ENCODE data around the gene HDHD5.

Gene HDHD5

DNA sequence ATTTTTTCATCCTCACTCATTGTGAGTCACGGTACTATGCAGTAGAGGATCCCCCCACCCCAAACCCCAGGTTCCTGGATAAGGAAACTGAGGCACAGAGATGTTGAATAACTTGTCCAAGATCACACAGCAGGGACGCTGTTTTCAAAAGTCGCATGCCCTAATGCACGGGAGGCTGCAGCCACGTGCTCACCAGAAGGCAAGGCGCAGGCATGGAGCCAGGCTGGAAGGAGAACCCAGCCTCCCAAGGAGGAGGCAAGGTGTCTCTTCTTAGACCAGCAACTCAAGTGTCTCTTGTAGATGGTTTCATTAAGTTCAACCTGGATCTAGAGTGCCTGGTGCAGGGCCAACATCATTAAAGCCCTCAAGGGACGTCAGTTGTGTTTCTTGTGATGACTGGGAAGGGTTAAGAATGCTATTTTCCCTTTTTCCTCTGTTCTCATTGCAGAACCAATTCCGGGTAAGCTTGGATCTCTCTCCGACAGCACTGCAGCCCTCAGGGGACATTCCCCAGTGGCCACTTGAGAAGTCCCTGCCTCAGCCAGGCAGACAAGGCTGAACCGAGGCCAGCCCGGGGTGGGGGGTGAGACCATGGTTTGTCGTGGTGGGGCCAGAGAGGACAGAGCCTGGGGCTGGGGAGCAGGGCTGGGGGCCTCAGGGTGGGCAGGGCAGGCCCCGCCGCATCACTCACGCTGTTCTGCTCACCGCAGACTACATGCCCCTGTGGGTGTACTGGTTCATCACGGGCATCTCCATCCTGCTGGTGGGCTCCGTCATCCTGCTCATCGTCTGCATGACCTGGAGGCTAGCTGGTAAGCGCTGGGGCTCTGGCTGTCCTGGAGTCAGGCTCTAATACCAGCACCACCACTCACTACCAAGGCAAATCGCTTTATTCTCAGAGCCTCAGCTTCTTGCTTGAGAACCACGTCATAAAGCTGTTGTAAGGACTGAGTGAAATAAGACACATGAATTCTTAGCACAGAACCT lies 53.6 kb downstream of the HDHD5 start:
- no peak for DNase-seq

DNA sequence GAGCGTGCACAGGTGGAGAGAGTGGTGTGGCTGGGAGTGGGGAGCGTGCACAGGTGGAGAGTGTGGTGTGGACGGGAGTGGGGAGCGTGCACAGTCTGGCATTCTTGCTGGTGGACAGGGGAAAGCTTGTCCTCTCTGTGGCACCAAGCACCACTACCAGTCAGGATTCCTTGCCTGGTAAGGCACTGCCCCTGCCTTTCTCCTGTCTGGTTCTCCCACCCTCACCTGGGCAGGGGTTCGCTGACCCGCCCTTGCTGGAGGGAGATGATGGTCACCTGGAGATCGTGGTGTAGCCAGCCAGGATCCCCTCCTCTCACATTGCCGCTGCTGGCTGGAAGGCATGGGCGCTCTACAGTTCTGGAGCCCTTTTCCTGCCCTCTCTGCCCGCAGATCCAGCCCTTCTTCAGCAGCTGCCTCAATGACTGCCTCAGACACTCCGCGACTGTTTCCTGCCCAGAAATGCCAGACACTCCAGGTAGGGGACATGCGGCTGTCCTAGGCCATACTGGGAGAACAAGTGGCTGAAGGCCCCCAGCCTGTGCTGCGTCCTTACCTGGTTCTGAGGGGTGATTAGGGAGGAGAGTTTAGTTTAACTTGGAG lies 54.6 kb downstream of the HDHD5 start:
- DNase-seq: no peak

GRCh38 chr22:17103351-17103750 lies 55.7 kb downstream of the HDHD5 start:
- no peak for DNase-seq

GRCh38 chr22:17102297-17102667 lies 56.8 kb downstream of the HDHD5 start:
- no peak for DNase-seq

- no peak for DNase-seq
These were observed 57.4 kb downstream of the HDHD5 start for GRCh38 chr22:17101475-17102296.

DNA sequence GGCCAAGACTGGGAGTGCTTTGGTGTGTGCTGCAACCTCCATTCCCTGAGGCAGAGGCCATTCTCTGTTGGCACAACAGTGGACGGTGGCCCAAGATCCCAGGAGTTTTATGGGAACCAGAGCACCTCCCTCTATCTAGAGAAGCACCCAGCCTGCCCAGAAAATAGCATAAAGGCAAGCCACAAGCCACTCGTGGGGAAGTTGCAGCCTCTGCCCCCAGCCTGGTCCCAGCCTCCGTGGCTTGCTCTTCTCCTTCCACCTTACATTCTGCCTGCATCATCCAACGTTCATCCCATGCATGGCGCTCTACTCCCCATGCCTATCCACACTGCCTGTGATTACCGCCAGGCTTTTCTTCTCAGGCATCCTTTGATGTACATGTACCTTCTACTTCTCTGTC lies 58.5 kb downstream of the HDHD5 start:
- DNase-seq: no peak

- no peak for DNase-seq
These were observed 60.7 kb downstream of the HDHD5 start for GRCh38 chr22:17098379-17098819.

GRCh38 chr22:17097701-17098100 lies 61.4 kb downstream of the HDHD5 start:
- DNase-seq: no peak

DNA sequence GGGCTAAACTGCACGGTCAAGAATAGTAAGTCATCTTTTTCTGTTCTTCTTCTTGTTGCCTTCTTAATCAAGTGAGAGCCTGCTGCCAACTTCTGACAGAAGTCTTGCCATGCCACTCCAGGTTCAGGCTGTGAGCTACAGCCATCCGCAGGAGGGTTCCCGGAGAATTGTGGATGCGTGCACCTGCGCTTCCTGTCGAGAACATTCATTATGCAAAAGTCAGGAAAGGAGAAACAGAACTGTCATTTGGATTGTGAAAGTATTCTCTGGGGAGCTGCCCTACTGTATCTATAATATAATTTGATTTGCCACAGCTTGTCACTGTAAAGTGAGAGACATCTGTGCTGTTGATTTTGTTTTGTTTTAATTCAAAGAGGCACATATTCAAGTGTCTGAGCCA lies 62.0 kb downstream of the HDHD5 start:
- DNase-seq: no peak

DNA sequence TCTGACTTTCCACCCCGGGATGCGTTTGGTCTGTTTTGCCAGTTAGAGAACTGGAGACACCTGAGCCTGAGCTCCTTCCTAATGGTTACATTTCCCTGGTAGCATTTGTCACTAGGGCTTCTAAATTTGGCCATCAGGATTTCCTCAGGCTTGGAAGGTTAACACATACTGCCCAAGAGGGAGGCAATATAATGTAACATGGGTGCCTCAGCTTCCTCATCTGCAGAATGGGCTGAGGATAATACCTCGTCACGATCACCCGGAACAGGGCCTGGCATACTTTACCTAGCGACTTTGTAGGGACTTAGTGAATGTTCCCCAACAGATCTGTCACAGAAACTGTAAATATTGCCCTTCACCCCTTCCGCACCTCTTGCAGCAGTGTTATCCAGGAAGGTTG lies 63.0 kb downstream of the HDHD5 start:
- no peak for DNase-seq

DNA sequence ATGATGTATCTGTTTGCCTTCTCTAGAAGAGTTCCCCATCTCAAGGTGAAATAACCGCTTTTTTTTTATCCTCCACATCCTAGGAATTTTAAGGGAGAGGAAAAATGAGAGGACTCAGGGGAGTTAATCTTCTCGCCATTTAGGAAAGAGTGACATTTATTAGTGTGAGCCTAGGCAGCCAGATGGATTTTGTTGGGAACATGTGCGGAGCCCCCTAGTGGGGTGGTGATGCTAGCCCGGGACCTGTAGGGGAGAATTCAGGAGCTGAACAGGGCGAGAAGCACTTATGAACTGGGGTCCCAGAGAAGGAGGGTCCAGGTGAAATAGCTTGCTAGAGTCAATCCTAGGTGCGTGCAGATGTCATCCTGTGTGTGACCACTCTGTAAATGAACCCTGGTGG lies 63.5 kb downstream of the HDHD5 start:
- DNase-seq: no peak

DNA sequence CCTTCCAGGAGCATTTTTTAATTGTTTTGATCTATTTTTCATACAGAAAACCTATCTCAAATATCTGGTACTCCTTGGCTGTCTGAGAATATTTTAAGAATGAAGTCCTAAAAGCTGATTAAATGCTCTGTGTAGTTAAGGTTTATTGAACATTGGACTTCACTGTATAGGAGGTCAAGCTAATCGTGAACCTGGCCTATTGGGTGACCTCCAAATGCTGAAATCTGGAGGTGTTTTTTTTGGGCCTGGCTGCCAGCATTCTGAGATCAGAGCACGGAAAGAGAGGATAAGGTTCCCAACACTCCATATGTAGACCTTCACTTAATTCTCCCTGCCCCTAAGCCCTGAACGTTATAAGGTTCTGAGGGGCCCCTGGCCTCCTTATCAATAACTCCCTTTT lies 66.0 kb downstream of the HDHD5 start:
- DNase-seq: no peak

- DNase-seq: no peak
These were observed 67.2 kb downstream of the HDHD5 start for GRCh38 chr22:17091851-17092250.

- no peak for DNase-seq
These were observed 68.5 kb downstream of the HDHD5 start for GRCh38 chr22:17090550-17090949.

Data from EL (cell line).